ENCODE data around the gene FOXJ2.

DNA sequence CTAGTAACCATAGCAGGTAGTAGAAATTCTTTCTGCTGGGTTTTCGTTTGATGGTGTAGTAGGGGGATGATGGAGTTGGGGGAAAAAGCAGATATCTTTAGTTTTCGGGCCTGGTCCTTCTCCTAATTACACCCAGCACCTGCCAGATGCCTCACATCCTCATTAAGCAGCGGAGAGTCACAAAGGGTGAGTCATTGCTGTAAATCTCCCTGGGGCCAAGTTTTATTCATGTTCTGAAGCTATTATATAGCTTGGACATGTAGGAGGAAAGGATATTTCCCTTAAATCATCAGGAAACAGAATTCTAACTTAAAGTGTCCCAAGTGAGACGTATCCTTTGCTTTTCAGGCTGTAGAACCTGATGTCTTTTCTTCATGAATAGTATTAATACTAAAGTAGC lies 44.7 kb downstream of the FOXJ2 start:
- TF ChIP-seq, protein P1, sequence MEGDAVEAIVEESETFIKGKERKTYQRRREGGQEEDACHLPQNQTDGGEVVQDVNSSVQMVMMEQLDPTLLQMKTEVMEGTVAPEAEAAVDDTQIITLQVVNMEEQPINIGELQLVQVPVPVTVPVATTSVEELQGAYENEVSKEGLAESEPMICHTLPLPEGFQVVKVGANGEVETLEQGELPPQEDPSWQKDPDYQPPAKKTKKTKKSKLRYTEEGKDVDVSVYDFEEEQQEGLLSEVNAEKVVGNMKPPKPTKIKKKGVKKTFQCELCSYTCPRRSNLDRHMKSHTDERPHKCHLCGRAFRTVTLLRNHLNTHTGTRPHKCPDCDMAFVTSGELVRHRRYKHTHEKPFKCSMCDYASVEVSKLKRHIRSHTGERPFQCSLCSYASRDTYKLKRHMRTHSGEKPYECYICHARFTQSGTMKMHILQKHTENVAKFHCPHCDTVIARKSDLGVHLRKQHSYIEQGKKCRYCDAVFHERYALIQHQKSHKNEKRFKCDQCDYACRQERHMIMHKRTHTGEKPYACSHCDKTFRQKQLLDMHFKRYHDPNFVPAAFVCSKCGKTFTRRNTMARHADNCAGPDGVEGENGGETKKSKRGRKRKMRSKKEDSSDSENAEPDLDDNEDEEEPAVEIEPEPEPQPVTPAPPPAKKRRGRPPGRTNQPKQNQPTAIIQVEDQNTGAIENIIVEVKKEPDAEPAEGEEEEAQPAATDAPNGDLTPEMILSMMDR (IDR thresholded peaks at IDR 0.05), result no peak
- no peak for TF ChIP-seq POLR2A (IDR thresholded peaks at IDR 0.05)

All from sigmoid colon (tissue), 3 donors.